NCI-H1417 treated with DMSO at 0.1 percent for 48 hours (cell line): ENCODE data around the gene WFDC12.

ENCODE experiments used
- DNase-seq: peaks from one replicate; lab custom pipeline; 2025; lab: John Stamatoyannopoulos, UW

The WFDC12 gene

GRCh38 chr20:45114465-45115385 is 9.5 kb downstream of the WFDC12 start, which contains the start of gene WFDC5:
Gene WFDC5 (minus strand): TSS chr20:45115174. CDS start chr20:45115083, 91 bp downstream.
- DNase-seq: no peak

- DNase-seq: no peak
Measured at GRCh38 chr20:45113865-45114264, 10.4 kb downstream of the WFDC12 start.

- DNase-seq: no peak
Measured at GRCh38 chr20:45112754-45113153, 11.5 kb downstream of the WFDC12 start.

GRCh38 chr20:45111799-45112471 is 12.3 kb downstream of the WFDC12 start:
- no peak for DNase-seq

GRCh38 chr20:45111285-45111684 is 13.0 kb downstream of the WFDC12 start:
- no peak for DNase-seq

GRCh38 chr20:45110301-45110700 is 14.0 kb downstream of the WFDC12 start:
- DNase-seq: no peak

GRCh38 chr20:45109634-45110033 is 14.6 kb downstream of the WFDC12 start:
- DNase-seq: no peak

- no peak for DNase-seq
Measured at GRCh38 chr20:45105317-45105716, 18.9 kb downstream of the WFDC12 start.

GRCh38 chr20:45104786-45105185 is 19.5 kb downstream of the WFDC12 start:
- no peak for DNase-seq

- no peak for DNase-seq
Measured at GRCh38 chr20:45103072-45103471, 21.2 kb downstream of the WFDC12 start.

GRCh38 chr20:45101333-45101850 is 22.9 kb downstream of the WFDC12 start:
- DNase-seq: no peak

- DNase-seq: no peak
Measured at GRCh38 chr20:45100563-45101245, 23.6 kb downstream of the WFDC12 start, which contains the start of gene KCNS1. Gene KCNS1 (minus strand): TSS chr20:45101127. CDS start chr20:45099236, 1,891 bp downstream.

GRCh38 chr20:45098103-45098773 is 26.0 kb downstream of the WFDC12 start:
- DNase-seq: no peak

GRCh38 chr20:45097485-45098102 is 26.7 kb downstream of the WFDC12 start:
- DNase-seq: no peak

GRCh38 chr20:45096781-45097180 is 27.5 kb downstream of the WFDC12 start:
- DNase-seq: no peak

- no peak for DNase-seq
Measured at GRCh38 chr20:45095805-45096238, 28.4 kb downstream of the WFDC12 start.

GRCh38 chr20:45094864-45095574 is 29.2 kb downstream of the WFDC12 start:
- DNase-seq: no peak

GRCh38 chr20:45094201-45094600 is 30.1 kb downstream of the WFDC12 start:
- DNase-seq: no peak

- no peak for DNase-seq
Measured at GRCh38 chr20:45092898-45093297, 31.4 kb downstream of the WFDC12 start.

GRCh38 chr20:45091366-45091765 is 32.9 kb downstream of the WFDC12 start:
- no peak for DNase-seq
